ENCODE data around the gene MB.

MB gene

GRCh38 chr22:35575116-35575748 lies 41.9 kb downstream of the MB start:
- no peak for TF ChIP-seq ZNF274 (IDR thresholded peaks at IDR 0.05; ENCODE audit: low read depth, low read length)
- no peak overlapping the region for H3K4me3 ChIP-seq (ENCODE audit: low read length)

- no peak overlapping the region for H3K4me3 ChIP-seq (ENCODE audit: low read length)
- TF ChIP-seq ZNF274 (IDR thresholded peaks at IDR 0.05; ENCODE audit: low read depth, low read length), result no peak
Measured at GRCh38 chr22:35572556-35572955, 44.6 kb downstream of the MB start.

- H3K4me3 ChIP-seq (ENCODE audit: low read length), result no peak overlapping the region
- TF ChIP-seq ZNF274 (IDR thresholded peaks at IDR 0.05; ENCODE audit: low read depth, low read length), result no peak
Measured at GRCh38 chr22:35570686-35571194, 46.4 kb downstream of the MB start.

- TF ChIP-seq ZNF274 (IDR thresholded peaks at IDR 0.05; ENCODE audit: low read depth, low read length), result no peak
Measured at GRCh38 chr22:35569916-35570315, 47.2 kb downstream of the MB start.

GRCh38 chr22:35568751-35569739 lies 48.1 kb downstream of the MB start:
- TF ChIP-seq ZNF274 (IDR thresholded peaks at IDR 0.05; ENCODE audit: low read depth, low read length), result no peak
- H3K4me3 ChIP-seq (ENCODE audit: low read length), result no peak overlapping the region

More at GRCh38 chr22:35569916-35570315, 47.2 kb downstream of the MB start:
- no peak overlapping the region for H3K4me3 ChIP-seq (ENCODE audit: low read length)

GRCh38 chr22:35567351-35568141 lies 49.6 kb downstream of the MB start:
- no peak for TF ChIP-seq ZNF274 (IDR thresholded peaks at IDR 0.05; ENCODE audit: low read depth, low read length)

GRCh38 chr22:35564975-35565867 lies 51.9 kb downstream of the MB start:
- TF ChIP-seq ZNF274 (IDR thresholded peaks at IDR 0.05; ENCODE audit: low read depth, low read length), result no peak

More at GRCh38 chr22:35567351-35568141, 49.6 kb downstream of the MB start:
- H3K4me3 ChIP-seq (ENCODE audit: low read length), result no peak overlapping the region

GRCh38 chr22:35563211-35563610 lies 53.9 kb downstream of the MB start:
- H3K4me3 ChIP-seq (ENCODE audit: low read length), result no peak overlapping the region
- TF ChIP-seq ZNF274 (IDR thresholded peaks at IDR 0.05; ENCODE audit: low read depth, low read length), result no peak

More at GRCh38 chr22:35564975-35565867, 51.9 kb downstream of the MB start:
- H3K4me3 ChIP-seq (ENCODE audit: low read length), result no peak overlapping the region

GRCh38 chr22:35561796-35562526 lies 55.2 kb downstream of the MB start:
- H3K4me3 ChIP-seq (ENCODE audit: low read length), result no peak overlapping the region
- no peak for TF ChIP-seq ZNF274 (IDR thresholded peaks at IDR 0.05; ENCODE audit: low read depth, low read length)

- TF ChIP-seq ZNF274 (IDR thresholded peaks at IDR 0.05; ENCODE audit: low read depth, low read length), result no peak
- H3K4me3 ChIP-seq (ENCODE audit: low read length), result no peak overlapping the region
Measured at GRCh38 chr22:35560824-35561223, 56.3 kb downstream of the MB start.

- H3K4me3 ChIP-seq (ENCODE audit: low read length), result no peak overlapping the region
- no peak for TF ChIP-seq ZNF274 (IDR thresholded peaks at IDR 0.05; ENCODE audit: low read depth, low read length)
Measured at GRCh38 chr22:35560366-35560765, 56.8 kb downstream of the MB start.

GRCh38 chr22:35559354-35560005 lies 57.6 kb downstream of the MB start:
- H3K4me3 ChIP-seq (ENCODE audit: low read length), result no peak overlapping the region
- no peak for TF ChIP-seq ZNF274 (IDR thresholded peaks at IDR 0.05; ENCODE audit: low read depth, low read length)
